Ishikawa (cell line): ENCODE results near the gene CTU1.

Experiments
- CEBPB ChIP-seq: IDR thresholded peaks from 2 replicates; pipeline ENCODE4 v1.6.1; 2012
- CREB1 ChIP-seq: IDR thresholded peaks from 2 replicates; pipeline ENCODE4 v1.6.1; 2012; ENCODE audit warnings: low read depth
- EGR1 ChIP-seq: IDR thresholded peaks from 2 replicates; pipeline ENCODE4 v1.6.1; 2012
- EP300 ChIP-seq: IDR thresholded peaks from 2 replicates; pipeline ENCODE4 v1.6.1; 2012; ENCODE audit warnings: borderline replicate concordance
- FOXM1 ChIP-seq: IDR thresholded peaks from 2 replicates; pipeline ENCODE4 v1.6.1; 2012; ENCODE audit warnings: low read depth, borderline replicate concordance
- NFIC ChIP-seq: IDR thresholded peaks from 2 replicates; pipeline ENCODE4 v1.6.1; 2012
- RAD21 ChIP-seq: IDR thresholded peaks from 2 replicates; pipeline ENCODE4 v1.6.1; 2012; ENCODE audit warnings: low read depth
- REST ChIP-seq: IDR thresholded peaks from 2 replicates; pipeline ENCODE4 v1.6.1; 2012; ENCODE audit warnings: low read depth, mild to moderate bottlenecking
- TAF1 ChIP-seq: IDR thresholded peaks from 2 replicates; pipeline ENCODE4 v1.6.1; 2012; ENCODE audit warnings: low read depth, mild to moderate bottlenecking
- TCF12 ChIP-seq: IDR thresholded peaks from 2 replicates; pipeline ENCODE4 v1.6.1; 2012; ENCODE audit warnings: low read depth
- TEAD4 ChIP-seq: IDR thresholded peaks from 2 replicates; pipeline ENCODE4 v1.6.1; 2012
- USF1 ChIP-seq: IDR thresholded peaks from 2 replicates; pipeline ENCODE4 v1.6.1; 2012
- YY1 ChIP-seq: IDR thresholded peaks from 2 replicates; pipeline ENCODE4 v1.6.1; 2012; ENCODE audit warnings: low read depth
- ZBTB7A ChIP-seq: IDR thresholded peaks from 2 replicates; pipeline ENCODE4 v1.6.1; 2012; ENCODE audit warnings: low read depth
- TF ChIP-seq, protein P1 (sequence below): IDR thresholded peaks from 2 replicates; pipeline ENCODE4 v1.6.1; 2012

Gene CTU1

DNA sequence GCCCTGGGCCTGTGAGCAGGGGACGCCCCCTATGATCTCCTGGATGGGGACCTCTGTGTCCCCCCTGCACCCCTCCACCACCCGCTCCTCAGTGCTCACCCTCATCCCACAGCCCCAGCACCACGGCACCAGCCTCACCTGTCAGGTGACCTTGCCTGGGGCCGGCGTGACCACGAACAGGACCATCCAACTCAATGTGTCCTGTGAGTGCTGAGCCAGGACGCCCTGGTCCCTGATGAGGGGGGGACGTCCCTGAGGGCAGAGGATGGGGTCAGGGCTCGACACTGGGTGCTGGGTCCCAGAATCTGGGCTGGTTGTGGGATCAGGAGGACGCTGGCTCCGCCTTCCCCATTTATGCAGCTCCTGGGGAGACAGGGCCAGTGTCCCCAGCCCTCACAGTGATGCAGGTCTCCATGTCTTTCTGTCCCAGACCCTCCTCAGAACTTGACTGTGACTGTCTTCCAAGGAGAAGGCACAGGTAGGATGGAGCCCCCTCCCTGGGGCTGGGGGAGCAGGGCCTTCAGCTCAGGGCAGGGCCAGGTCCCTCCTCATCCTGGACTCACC lies 36.4 kb upstream of the CTU1 start:
- TF ChIP-seq NFIC (no peak), EP300 (no peak), RAD21 (no peak)

DNA sequence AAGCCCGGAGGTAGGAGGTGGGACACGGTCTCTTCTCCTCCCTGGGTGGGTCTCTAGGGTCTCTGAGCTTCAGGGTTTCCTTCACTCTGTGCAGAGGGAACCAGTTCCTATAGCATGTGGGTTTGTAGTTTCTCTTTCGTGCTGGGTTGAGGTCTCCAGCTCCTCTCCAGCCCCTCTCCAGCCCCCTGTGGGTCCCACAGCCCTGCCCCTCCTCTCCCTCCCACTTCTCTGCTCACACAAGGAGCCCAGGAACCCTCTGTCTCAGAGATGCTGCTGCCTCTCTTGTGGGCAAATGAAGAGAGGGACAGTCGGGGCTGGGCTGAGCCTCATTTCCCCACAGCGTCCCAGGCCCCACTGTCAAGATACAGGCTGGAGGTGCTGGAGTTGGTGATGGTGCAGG lies 35.3 kb upstream of the CTU1 start:
- no peak for TF ChIP-seq REST
- TF ChIP-seq USF1: no peak
- TF ChIP-seq CEBPB: no peak
- TF ChIP-seq, protein P1, sequence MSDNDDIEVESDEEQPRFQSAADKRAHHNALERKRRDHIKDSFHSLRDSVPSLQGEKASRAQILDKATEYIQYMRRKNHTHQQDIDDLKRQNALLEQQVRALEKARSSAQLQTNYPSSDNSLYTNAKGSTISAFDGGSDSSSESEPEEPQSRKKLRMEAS: no peak
- TF ChIP-seq TAF1: no peak
- TF ChIP-seq ZBTB7A: no peak
- no peak for TF ChIP-seq RAD21

GRCh38 chr19:51142119-51142518 lies 33.9 kb upstream of the CTU1 start, which contains the start of gene SIGLEC7:
Gene SIGLEC7, plus strand, starts transcription at chr19:51142301. Its CDS starts 69 bp downstream, at chr19:51142370.
- TF ChIP-seq NFIC: no peak
- TF ChIP-seq ZBTB7A: no peak
- no peak for TF ChIP-seq EP300
- TF ChIP-seq CEBPB: no peak

- TF ChIP-seq NFIC: no peak
- no peak for TF ChIP-seq CEBPB
- TF ChIP-seq EGR1: no peak
- no peak for TF ChIP-seq USF1
- no peak for TF ChIP-seq ZBTB7A
- no peak for TF ChIP-seq FOXM1
- TF ChIP-seq, protein P1: no peak
- no peak for TF ChIP-seq TCF12
- TF ChIP-seq TEAD4: no peak
- TF ChIP-seq TAF1: no peak
- no peak for TF ChIP-seq CREB1
- no peak for TF ChIP-seq EP300
- no peak for TF ChIP-seq REST
- no peak for TF ChIP-seq YY1
- TF ChIP-seq RAD21: no peak
Measured at GRCh38 chr19:51141181-51141580, 33.0 kb upstream of the CTU1 start.

DNA sequence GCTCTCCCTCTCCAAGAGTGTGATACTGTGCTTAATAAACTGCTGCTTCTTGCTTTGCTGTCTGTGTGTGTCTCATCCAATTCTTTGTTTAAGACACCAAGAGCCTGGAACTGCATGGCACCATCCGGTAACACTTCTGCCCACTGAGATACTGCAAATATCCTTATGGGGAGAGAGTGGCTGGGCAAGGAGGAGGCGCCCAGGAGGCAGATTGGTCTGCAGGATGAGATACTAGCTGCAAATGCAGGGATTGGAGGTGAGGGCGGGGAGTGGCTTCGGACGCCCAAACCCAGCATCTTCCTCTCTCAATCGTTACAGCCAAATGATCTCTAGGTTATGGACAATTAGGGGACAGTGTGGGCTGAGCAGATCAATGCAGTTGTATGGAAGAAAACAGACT lies 32.2 kb upstream of the CTU1 start:
- TF ChIP-seq EP300 (no peak), TCF12 (no peak), USF1 (no peak), YY1 (no peak), EGR1 (no peak)

DNA sequence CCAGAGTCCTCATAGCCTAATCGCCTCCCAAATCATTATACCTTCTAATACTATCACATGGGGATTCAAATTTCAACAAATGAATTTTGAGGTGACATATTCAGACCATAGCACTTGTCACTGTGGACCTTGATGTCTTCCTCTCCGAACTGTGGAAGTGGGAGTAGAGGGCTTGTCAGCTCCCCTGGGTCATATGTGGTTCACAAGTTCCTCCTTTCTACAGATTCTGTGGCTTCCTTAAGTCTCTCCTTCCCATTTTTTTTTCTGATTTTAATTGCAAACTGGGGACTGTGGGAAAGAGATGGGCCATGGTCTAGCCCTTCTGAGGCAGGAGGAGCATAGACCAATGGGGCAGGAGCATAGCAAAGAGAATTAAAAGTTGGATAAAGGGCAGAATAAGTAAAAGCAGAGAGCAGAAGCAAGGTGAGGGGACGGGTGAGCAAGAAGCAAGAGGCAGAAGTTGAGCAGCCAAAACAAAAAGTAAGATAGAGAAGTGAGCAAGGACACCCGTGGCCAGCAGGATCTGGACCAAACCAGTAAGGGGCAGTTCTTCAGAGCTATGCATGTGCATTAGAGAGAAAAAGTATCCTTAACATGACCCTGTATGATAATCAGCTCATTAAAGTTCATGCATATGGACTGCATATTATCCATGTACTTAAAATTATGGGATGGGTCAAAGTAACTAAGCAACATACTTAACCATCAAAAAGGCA lies 31.2 kb upstream of the CTU1 start:
- no peak for TF ChIP-seq REST
- TF ChIP-seq, protein P1: no peak
- TF ChIP-seq CREB1: no peak
- no peak for TF ChIP-seq TAF1
- no peak for TF ChIP-seq EGR1
- no peak for TF ChIP-seq CEBPB
- no peak for TF ChIP-seq FOXM1
- TF ChIP-seq RAD21: no peak
- TF ChIP-seq EP300: no peak
- no peak for TF ChIP-seq NFIC
- no peak for TF ChIP-seq USF1
- no peak for TF ChIP-seq ZBTB7A
- TF ChIP-seq TEAD4: no peak
- no peak for TF ChIP-seq TCF12
- TF ChIP-seq YY1: no peak
